HG02981 (cell line): ENCODE data around the gene SCT.
"Not testable (repeated sequence)": the region's sequence is repeated elsewhere in the genome, so short reads cannot be mapped to it uniquely, and the experiment has no call there.

Experiments
- ATAC-seq: cut with Tn5 transposase; IDR thresholded peaks from one replicate; pipeline ENCODE4 v1.9.1; 2021; ENCODE audit warnings: mild to moderate bottlenecking, moderate library complexity; ENCODE audit not compliant: unreplicated experiment

The SCT gene, protein sequence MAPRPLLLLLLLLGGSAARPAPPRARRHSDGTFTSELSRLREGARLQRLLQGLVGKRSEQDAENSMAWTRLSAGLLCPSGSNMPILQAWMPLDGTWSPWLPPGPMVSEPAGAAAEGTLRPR

DNA sequence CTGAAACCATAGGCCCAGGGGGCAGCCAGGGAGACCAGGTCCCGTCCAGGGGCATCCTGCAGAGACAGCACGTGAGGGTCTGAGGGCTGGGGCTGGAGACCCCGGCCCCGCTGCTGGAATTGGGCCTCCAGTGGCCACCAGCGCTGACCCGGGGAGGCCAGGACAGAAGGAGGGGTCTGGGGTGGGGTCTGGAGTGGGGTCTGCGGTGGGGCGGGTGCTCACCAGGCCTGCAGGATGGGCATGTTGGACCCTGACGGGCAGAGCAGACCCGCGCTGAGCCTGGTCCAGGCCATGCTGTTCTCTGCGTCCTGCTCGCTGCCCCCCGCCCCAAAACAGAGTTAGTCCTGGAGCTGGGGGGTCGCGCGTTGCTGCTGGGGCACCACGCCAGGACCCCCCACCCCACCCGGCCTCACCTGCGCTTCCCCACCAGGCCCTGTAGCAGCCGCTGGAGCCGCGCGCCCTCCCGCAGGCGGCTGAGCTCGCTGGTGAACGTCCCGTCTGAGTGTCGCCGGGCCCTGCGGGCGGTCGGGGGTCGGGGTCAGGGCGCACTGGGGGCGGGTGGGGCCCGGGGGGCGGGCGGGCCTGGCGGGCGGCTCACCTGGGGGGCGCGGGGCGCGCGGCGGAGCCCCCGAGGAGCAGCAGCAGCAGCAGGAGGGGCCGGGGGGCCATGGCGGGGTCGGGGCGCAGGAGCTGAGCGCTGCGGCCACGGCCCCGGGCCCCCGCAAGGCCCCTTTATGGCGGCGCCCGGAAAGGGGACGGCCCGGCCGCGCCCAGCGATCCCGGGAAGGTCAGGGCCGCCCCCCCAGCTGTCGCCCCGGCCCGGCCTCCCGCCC, at the start of gene SCT:
Gene SCT (minus strand): TSS at position 707 of the 833 bp plus-strand sequence. CDS start 38 bp downstream, at position 669.
- ATAC-seq = no peak

DNA sequence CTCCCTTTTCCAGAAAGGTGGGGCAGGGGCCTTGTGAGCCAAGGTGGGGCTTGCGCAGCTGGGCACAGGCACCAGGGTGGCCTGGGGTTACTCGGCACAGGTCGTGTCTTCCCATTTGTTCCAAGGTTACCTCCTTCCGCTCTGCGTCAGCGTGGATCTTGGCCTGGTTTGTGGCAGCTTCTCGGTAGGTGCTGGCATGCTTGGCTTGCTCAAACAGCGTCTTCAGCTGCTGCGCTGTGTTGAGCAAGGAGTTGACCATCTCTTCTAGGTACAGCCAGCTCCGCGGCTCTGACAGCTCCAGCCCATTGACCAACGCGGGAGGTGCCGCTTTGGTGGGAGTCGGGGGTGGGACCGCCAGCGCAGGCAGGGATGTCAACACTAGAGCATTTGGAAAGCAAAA, 47.4 kb upstream of the SCT start:
- no peak for ATAC-seq

DNA sequence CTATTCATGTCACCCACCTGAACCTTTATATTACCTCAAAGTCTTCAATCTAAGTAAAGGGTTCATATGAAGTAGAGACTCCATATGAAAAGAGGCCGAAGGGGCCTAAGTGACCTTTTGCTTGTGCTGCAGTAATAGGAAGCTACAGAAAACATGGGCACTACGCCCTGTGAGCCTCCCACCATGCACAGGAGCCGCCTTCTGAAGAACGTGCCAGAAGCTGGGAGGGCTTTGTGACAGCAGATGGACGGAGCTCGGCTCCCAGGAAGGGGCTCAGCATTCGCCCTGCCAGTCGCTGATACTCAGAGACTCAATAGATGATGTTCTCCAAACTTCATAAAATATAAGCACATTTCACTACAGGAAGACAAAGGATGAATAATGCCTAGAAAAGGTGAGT, 46.9 kb upstream of the SCT start:
- no peak for ATAC-seq

DNA sequence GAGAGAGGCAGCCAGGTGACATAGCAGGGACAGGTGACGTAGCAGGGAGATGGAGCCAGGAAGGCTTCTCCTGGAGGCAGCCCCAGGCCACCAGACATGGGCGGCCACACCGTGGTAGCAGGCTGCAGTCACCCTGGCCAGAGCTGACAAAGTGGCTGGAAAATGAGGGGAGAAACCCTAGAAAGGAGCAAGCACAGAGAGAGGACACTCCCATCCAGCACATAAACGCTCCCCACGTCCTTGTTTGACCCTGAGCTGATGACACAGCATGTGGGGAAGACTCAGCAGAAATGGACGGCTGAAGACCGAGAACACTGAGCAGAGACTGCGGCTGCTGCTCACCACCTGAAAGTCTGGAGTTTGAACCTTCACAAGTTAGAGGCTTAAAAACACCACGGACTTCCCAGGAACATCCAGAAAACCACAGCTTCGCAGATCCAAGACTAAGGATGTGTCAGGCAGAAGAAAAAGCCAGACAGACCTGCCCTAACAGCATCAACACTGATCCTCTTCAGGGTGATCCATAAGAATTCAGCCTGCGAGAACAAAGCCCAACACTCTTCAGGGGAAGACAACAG, 38.8 kb upstream of the SCT start:
- ATAC-seq = no peak

DNA sequence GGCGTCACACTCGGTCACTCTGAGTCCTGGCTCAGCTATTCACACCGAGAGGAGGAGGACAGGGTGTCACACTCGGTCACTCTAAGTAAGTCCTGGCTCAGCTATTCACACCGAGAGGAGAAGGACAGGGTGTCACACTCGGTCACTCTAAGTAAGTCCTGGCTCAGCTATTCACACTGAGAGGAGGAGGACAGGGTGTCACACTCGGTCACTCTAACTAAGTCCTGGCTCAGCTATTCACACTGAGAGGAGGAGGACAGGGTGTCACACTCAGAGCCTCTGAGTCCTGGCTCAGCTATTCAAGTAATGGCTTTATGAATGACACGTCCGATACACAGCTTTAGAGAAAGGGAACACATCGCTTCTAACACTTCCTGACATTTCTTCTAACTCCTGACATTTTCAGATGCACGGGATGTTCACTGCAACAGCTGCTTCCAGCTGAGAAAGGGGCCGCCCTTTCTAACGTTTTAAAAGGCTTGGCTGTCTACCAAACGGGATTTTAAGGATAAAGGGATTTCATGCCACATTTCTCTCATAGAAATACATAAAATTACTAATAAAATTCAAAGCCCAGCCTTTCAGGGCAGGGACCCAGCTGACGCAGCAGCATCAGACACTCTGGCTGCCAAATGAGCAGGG, 38.2 kb upstream of the SCT start:
- ATAC-seq = no peak

DNA sequence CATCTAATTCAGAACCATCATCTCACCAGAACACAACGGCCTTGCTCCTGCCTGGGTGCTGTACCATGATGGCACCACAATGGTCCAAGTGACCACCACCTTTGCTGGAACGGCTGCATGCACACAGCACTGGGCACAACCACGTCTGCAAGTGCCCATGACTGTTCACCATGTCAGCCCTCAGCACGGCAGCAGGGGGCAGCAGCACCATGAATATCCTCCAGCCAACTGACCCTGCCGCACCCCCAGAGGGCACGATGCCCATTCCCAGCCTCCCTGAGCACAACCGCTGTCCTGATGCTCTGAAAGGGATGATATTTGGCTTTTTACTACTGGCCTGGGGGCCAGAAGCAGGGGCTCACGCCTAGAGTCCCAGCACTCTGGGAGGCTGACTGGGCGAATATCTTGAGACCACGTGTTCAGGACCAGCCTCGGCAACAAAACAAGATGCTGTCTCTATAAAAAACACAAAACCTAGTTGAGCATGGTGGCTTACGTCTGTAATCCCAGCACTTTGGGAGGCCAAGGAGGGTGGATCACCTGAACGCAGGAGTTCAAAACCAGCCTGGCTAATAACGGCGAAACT, 35.8 kb upstream of the SCT start:
- no peak for ATAC-seq

DNA sequence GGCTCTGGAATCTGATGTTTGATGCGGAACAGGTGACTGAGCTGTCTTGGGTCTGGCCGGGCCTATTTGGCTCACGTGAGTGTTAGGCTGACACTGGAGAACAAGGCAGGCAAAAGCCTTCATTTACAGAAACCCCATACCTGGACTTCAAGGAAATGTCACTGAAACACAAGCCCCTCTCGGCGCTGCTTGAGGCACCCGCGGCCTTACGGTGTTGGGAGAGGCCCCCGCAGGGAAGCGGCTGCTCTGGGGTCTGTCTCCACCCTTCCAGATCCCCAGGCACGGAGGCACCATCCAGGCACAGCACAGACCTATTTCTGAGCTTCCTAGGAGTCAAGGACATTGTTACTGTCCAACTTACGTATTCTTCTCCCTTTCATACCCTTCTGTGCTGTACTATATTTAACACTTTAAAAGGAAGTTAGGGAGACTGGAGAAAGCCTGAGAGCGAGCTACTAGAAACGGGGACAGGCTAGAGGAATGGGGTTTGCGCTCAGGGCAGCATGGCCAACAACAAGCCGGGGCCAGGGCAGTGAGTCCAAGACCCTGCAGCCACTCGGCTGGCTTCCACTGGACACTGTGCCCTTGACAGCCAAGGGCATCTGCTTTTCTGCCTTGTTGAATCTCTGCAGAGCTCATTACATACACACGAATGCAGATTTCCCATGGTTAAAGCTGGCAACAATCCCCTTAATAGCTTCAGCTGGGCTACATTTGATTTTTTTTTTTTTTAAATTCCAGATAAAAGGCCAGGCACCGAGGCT, 33.9 kb upstream of the SCT start:
- no peak for ATAC-seq

DNA sequence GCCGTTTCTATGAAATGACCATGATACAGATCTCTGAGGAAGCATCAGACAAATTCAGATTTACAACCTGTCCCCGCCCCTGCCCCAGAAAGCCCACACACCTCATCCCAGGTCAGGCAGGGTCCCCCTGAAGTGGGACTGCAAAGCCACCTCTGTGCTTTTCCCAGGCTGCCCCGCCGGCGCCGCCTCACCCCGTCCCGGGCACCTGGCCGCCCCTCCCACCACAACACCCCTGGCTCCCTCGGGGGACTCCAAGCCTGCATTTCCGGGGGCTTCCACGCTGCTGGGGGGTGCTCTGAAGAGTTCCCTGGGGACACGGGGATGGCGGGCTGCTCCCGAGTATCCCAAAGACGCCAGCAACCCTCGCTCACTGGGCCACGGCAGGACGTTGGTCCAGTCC, 33.3 kb upstream of the SCT start:
- no peak for ATAC-seq

DNA sequence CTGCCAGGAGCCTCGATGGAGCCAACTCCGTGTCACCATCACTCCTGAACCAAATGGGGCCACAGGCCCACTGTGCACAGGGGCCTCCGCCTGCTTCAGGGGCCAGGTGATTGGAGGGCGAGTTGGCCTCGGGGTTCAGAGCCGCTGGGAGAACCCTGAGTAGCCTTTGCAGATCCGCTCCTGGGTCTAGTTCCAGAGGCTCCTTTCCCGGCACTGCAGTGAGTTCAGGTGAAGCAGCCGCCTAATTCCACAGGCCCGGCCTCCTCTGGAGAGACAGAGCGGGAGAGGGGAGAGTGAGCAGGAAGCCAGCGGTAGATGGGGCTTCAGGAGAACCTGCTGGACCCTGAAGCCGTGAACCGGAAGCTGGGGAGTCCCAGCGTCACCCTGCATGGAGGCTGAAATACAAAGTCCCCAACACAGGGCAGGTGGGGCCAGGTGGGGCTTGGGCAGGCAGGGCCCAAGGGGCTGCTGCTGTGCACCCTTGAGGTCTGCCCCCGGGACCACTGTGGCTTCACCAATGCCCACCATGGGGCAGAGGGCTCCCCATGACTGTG, 32.6 kb upstream of the SCT start:
- no peak for ATAC-seq

DNA sequence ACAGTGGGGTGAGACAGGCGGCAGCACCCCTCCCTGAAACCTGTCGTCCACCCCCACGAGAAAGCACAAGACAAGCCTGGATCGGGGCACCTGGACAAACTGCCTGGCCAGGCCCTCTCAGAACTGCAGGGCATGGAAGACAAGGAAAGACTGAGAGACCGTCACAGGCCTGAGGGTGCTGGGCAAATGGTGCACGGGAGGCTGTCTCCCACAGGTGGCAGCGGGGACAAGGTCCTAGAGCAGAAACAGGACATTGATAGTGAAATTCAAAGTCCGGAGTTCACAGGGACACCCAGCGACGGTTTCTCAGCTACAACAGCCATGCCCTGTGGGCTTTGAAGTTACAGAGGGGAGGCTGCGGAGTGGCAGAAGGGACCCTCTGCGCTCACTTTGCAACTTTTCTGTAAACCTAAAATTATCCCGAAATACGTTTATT, 30.7 kb upstream of the SCT start:
- no peak for ATAC-seq

DNA sequence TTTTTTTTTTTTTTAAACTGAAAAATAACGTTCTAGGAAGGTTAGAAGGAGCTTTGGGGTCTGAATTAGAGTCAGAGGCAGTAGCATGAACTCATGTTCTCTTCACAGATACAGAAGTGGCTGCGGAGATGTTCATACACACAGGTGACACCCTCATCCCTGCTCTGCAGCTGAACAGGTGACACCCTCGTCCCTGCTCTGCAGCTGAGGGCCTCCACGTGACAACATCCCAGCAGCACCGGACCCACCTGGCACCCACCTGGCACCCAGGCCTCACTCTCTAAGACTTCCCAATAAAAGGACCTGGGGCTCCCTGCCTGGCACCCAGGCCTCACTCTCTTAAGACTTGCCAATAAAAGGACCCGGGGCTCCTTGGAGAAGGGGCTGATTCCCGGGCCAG, 29.9 kb upstream of the SCT start:
- no peak for ATAC-seq

DNA sequence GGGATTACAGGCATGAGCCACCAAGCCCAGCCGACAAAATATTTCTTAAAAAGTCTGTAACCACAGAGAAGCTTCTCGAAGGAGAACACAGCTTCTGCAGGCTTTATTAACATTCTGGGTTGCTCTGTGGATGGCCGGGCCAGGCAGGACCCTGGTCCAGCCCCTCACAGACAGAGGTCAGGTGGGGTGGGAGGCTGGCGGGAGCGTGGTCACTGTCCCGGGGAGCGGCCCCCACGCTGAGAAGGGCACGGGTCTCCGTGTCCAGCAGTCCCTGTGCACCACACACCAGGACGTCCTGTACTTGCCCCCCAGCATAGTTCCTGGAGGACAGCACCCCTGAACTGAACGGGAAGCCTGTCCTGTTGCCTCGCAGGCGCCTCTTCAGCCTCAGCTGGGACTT, 29.4 kb upstream of the SCT start:
- no peak for ATAC-seq

DNA sequence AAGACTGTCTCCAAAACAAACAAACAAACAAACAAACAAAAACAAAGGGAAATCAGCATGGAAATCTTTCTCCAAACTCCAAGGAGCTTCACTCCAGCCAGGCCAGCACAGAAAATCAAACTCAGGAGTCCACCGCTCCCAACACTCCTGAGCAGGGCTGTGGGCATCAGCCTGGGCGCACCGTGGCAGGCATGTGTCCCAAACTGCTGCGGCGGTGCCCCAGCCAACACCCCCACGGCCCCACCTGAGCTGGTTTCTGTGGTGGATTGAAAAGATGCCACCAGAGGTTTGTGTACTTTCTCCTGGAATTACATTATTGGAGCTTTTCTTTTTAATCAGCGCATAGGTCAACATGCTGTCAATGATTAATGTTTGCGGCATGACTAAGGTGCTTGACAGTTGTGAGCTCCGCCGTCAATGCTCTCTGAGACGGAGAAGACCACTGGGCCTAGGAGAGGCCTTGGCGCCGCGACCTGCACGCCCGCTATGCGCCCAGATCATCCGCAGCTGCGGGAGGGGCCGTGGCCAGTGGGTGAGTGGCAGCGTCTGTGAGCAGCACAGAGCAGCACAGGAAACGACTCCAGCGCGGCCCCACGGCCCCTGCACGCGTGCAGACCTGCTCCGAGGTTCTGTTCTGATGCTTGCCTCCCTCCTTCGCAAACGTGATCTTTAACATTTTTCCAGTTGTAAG, 28.2 kb upstream of the SCT start:
- no peak for ATAC-seq

DNA sequence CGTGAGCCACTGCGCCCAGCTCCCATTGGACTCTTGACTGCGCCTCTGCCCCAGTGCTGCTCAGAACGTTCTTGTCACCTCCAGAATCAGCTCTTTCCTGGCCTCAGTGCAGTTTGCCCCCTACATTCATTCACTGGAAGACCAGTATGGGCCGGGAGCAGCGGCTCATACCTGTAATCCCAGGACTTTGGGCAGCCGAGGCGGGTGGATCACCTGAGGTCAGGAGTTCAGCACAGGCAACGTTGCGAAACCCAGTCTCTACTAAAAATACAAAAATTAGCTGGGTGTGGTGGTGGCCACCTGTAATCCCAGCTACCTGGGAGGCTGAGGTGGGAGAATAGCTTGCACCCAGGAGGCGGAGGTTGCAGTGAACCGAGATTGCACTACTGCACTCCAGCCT, 27.5 kb upstream of the SCT start:
- ATAC-seq = not testable (repeated sequence)

DNA sequence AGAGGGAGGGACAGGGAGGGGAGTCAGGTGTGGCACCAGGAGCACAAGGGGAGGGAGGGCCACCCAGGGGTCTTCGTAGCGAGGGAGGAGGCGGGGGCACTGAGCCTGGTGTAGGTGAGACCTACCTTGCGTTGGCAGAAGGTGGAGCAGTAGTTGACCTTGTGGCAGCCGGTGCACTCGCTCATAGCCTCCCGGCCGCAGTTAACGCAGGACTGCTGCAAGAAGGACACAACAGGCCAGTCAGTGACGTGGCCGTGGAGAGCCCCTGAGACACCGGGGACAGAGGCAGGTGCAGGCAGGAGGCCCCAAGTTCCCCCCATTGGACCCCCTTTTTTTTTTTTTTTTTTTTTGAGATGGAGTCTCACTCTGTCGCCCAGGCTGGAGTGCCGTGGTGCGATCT, 26.9 kb upstream of the SCT start:
- no peak for ATAC-seq

DNA sequence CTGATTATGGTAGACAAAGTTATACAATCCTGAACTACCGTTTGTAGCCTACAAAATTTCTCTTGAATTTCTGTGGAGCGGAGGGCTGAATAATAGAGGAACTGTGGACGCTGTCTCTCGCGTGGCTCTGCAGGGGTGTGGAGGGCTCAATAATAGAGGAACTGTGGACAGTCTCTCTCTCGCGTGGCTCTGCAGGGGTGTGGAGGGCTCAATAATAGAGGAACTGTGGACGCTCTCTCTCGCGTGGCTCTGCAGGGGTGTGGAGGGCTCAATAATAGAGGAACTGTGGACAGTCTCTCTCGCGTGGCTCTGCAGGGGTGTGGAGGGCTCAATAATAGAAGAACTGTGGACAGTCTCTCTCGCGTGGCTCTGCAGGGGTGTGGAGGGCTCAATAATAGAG, 26.2 kb upstream of the SCT start:
- ATAC-seq = not testable (repeated sequence)

DNA sequence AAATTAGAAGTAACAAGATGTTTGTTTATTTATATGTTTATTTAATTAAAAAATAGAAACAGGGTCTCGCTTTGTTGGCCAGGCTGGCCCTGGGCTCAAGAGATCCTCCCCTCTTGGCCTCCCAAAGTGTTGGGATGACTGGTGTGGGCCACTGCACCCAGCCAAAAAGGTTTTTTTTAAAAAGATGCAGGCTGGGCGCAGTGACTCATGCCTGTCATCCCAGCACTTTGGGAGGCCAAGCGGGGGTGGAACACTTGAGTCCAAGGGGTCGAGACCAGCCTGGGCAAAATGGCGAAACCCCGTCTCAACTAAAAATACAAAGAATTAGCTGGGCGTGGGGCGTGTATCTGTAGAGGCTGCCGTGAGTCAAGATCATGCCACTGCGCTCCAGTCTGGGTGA, 23.5 kb upstream of the SCT start:
- no peak for ATAC-seq

DNA sequence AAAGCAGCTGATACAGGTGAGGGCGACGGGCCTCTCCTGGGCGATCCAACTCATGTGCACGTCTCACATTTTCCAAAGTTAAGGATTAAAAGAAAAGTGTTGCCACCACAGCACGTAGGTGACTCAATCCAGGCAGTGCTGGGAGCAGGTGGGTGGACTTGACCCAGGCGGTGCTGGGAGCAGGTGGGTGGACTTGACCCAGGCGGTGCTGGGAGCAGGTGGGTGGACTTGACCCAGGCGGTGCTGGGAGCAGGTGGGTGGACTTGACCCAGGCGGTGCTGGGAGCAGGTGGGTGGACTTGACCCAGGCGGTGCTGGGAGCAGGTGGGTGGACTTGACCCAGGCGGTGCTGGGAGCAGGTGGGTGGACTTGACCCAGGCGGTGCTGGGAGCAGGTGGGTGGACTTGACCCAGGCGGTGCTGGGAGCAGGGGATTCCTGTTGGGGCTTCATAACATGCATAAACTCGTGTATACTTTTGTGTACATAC, 20.7 kb upstream of the SCT start:
- ATAC-seq = not testable (repeated sequence)

DNA sequence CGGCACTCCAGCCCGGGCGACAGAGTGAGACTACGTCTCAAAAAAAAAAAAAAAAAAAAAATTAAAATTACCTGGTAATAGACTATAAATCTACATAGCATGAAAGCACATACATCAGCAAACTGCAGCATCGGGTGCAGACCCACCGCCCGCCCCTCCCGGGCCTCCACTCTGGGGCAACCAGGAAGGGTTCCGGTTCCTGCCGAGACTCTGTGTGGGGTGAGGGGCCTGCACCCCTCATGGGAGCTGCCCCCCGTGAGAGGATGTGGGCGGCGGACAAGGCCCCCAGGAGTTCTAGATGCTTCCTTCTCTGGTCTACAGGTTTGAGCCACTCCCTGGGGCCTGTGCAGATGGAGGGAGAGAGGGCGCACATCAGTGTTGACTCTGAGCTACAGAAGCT, 19.2 kb upstream of the SCT start:
- ATAC-seq = no peak

DNA sequence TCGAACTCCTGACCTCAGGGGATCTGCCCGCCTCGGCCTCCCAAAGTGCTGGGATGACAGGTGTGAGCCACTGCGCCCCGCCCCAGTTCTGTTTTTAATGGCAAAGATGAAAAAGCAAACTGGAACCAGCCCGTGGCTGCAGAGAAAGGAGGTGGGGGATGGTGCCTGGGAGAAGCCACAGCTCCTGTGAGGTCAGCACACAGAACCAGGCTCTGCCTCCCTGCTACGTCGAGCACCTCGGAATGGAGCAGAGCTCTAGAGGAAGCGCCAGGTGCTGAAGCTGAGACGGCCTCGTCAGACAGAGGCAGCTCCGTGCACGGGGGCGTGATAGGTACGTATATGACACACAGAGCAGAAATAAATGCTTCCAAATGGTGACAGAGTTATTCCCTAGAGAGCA, 18.6 kb upstream of the SCT start:
- ATAC-seq = no peak
